ENCODE measurements around the gene MAP1LC3B2.

The MAP1LC3B2 gene

GRCh38 chr12:116538076-116538591, 21.0 kb upstream of the MAP1LC3B2 start:
- FAIRE-seq = no peak

GRCh38 chr12:116538682-116539305, 20.4 kb upstream of the MAP1LC3B2 start:
- FAIRE-seq = no peak

- FAIRE-seq = no peak
Measured at GRCh38 chr12:116539361-116539771, 19.8 kb upstream of the MAP1LC3B2 start.

GRCh38 chr12:116539905-116540482, 19.2 kb upstream of the MAP1LC3B2 start:
- no peak for FAIRE-seq

- no peak for FAIRE-seq
Measured at GRCh38 chr12:116540622-116541152, 18.5 kb upstream of the MAP1LC3B2 start.

GRCh38 chr12:116541547-116542344, 17.4 kb upstream of the MAP1LC3B2 start:
- no peak for FAIRE-seq

- no peak for FAIRE-seq
Measured at GRCh38 chr12:116542345-116542956, 16.7 kb upstream of the MAP1LC3B2 start.

- FAIRE-seq = no peak
Measured at GRCh38 chr12:116544656-116545055, 14.5 kb upstream of the MAP1LC3B2 start.

- no peak for FAIRE-seq
Measured at GRCh38 chr12:116545144-116545543, 14.0 kb upstream of the MAP1LC3B2 start.

- no peak for FAIRE-seq
Measured at GRCh38 chr12:116545936-116546335, 13.2 kb upstream of the MAP1LC3B2 start.

- no peak for FAIRE-seq
Measured at GRCh38 chr12:116547955-116548501, 11.2 kb upstream of the MAP1LC3B2 start.

- no peak for FAIRE-seq
Measured at GRCh38 chr12:116549993-116550392, 9.2 kb upstream of the MAP1LC3B2 start.

- no peak for FAIRE-seq
Measured at GRCh38 chr12:116551151-116551550, 8.0 kb upstream of the MAP1LC3B2 start.

- no peak for FAIRE-seq
Measured at GRCh38 chr12:116551619-116551951, 7.6 kb upstream of the MAP1LC3B2 start.

- FAIRE-seq = no peak
Measured at GRCh38 chr12:116551952-116552772, 7.0 kb upstream of the MAP1LC3B2 start.

GRCh38 chr12:116552773-116553373, 6.3 kb upstream of the MAP1LC3B2 start:
- no peak for FAIRE-seq

- FAIRE-seq = no peak
Measured at GRCh38 chr12:116556356-116556952, 2.7 kb upstream of the MAP1LC3B2 start.

- no peak for FAIRE-seq
Measured at GRCh38 chr12:116556964-116557698, 2.0 kb upstream of the MAP1LC3B2 start.

- FAIRE-seq = no peak
Measured at GRCh38 chr12:116558280-116559161, 660 bp upstream of the MAP1LC3B2 start.
